HG03457 (cell line): ENCODE measurements around the gene ITGBL1.

Experiments used
- ATAC-seq: cut with Tn5 transposase; IDR thresholded peaks from one replicate; pipeline ENCODE4 v1.9.1; 2021; ENCODE audit warnings: moderate number of reproducible peaks; ENCODE audit not compliant: unreplicated experiment

ITGBL1 gene

GRCh38 chr13:101624210-101624922, 171.9 kb downstream of the ITGBL1 start:
- ATAC-seq, result no peak

GRCh38 chr13:101624981-101625380, 172.5 kb downstream of the ITGBL1 start:
- no peak for ATAC-seq

- ATAC-seq, result peak; percentile 88
These were observed 174.6 kb downstream of the ITGBL1 start for GRCh38 chr13:101626925-101627555.

- ATAC-seq, result peak; percentile 24
These were observed 175.1 kb downstream of the ITGBL1 start for GRCh38 chr13:101627556-101627943.

GRCh38 chr13:101628900-101629299, 176.4 kb downstream of the ITGBL1 start:
- ATAC-seq, result no peak

GRCh38 chr13:101631395-101631794, 178.9 kb downstream of the ITGBL1 start:
- no peak for ATAC-seq

- ATAC-seq, result no peak
These were observed 181.7 kb downstream of the ITGBL1 start for GRCh38 chr13:101634142-101634541.

GRCh38 chr13:101639711-101640110, 187.2 kb downstream of the ITGBL1 start:
- ATAC-seq, result no peak

- ATAC-seq, result no peak
These were observed 188.4 kb downstream of the ITGBL1 start for GRCh38 chr13:101640788-101641400.

GRCh38 chr13:101645871-101646270, 193.4 kb downstream of the ITGBL1 start:
- no peak for ATAC-seq

- ATAC-seq, result no peak
These were observed 195.3 kb downstream of the ITGBL1 start for GRCh38 chr13:101647760-101648159.

- no peak for ATAC-seq
These were observed 196.5 kb downstream of the ITGBL1 start for GRCh38 chr13:101648766-101649487.

GRCh38 chr13:101649488-101650126, 197.1 kb downstream of the ITGBL1 start:
- no peak for ATAC-seq

- no peak for ATAC-seq
These were observed 202.4 kb downstream of the ITGBL1 start for GRCh38 chr13:101654883-101655282.

- no peak for ATAC-seq
These were observed 203.0 kb downstream of the ITGBL1 start for GRCh38 chr13:101655435-101655834.

- ATAC-seq, result no peak
These were observed 208.2 kb downstream of the ITGBL1 start for GRCh38 chr13:101660711-101661110.

GRCh38 chr13:101661839-101662238, 209.4 kb downstream of the ITGBL1 start:
- ATAC-seq, result no peak

- ATAC-seq, result no peak
These were observed 221.1 kb downstream of the ITGBL1 start for GRCh38 chr13:101673360-101674105.

- no peak for ATAC-seq
These were observed 229.4 kb downstream of the ITGBL1 start for GRCh38 chr13:101681834-101682233.

GRCh38 chr13:101686003-101686402, 233.5 kb downstream of the ITGBL1 start:
- ATAC-seq, result no peak
